ENCODE results near the gene IDUA. TPM values are rescaled to one million over a fixed set of nuclear protein-coding genes. Genes with fewer than 3 reads are reported as not detected.

IDUA gene
- total RNA-seq, 1 experiment from 2014 or later: 10.1 TPM

DNA sequence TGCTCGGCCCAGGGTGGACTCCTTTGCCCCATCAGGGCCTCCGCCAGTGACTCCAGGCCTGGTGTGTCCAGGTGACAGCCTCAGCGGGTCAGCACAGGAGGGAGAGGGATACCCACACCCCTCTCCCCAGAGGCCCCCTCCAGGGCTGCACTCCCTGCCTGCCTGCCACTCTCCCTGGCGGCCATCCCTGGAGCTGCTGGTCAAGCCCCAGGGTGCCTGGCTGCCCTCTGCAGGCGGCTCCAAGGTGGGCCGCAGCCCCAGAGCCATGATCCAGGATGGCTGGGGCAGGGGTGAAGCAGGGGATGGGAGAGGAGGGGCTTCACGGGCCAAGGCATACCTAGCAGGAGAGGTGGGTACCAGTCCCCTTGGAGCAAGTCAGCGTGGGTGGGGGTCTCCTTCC is 28.3 kb downstream of the IDUA start:
- intact Hi-C loops (cut with micrococcal nuclease): no loop called here
- no peaks in the 10 kb centered on the region for H3K9me3 ChIP-seq (ENCODE audit: low read length)

DNA sequence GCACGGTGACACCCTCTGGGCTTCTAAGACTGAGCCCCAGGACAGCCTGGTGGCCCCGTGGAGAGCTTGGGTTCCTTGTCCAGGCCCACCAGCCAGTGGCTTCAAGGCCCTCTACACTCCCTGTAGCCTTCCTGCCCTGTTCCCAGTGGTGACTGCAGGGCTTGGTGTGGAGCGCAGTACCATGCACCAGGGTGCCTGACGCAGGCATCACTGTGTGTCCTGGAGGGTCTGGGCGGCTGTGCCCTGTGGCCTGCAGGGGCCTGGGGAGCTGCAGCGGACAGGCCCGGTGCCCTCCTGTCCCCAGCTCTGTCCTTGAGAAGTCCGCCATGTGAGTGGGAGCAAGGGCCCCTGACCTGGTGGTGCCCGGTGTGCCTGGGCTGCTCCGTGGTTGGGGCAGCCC is 28.9 kb downstream of the IDUA start:
- TF ChIP-seq, protein P1, sequence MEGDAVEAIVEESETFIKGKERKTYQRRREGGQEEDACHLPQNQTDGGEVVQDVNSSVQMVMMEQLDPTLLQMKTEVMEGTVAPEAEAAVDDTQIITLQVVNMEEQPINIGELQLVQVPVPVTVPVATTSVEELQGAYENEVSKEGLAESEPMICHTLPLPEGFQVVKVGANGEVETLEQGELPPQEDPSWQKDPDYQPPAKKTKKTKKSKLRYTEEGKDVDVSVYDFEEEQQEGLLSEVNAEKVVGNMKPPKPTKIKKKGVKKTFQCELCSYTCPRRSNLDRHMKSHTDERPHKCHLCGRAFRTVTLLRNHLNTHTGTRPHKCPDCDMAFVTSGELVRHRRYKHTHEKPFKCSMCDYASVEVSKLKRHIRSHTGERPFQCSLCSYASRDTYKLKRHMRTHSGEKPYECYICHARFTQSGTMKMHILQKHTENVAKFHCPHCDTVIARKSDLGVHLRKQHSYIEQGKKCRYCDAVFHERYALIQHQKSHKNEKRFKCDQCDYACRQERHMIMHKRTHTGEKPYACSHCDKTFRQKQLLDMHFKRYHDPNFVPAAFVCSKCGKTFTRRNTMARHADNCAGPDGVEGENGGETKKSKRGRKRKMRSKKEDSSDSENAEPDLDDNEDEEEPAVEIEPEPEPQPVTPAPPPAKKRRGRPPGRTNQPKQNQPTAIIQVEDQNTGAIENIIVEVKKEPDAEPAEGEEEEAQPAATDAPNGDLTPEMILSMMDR (conservative IDR thresholded peaks at IDR 0.05; ENCODE audit: low read depth, low read length): no peak
- TF ChIP-seq EZH2phosphoT487 (IDR thresholded peaks at IDR 0.05; ENCODE audit: borderline replicate concordance, low read length) (no peak), EZH2 (IDR thresholded peaks at IDR 0.05; ENCODE audit: low read length, unreplicated experiment) (no peak)
- POLR2A ChIA-PET (ENCODE audit: unreplicated experiment): no interaction called here

More for the DNA sequence above, 28.3 kb downstream of the IDUA start:
- CTCF ChIA-PET: no interaction called here
- H3K27me3 ChIP-seq (ENCODE audit: low read length): no peaks in the 10 kb centered on the region
- H2AFZ ChIP-seq (ENCODE audit: low read length): no peak overlapping the region
- no peaks in the 10 kb centered on the region for H3F3A ChIP-seq (ENCODE audit: low read length, unreplicated experiment)
- H3K79me2 ChIP-seq (ENCODE audit: low read length): no peaks in the 10 kb centered on the region
- H3K4me3 ChIP-seq (ENCODE audit: low read length): no peak overlapping the region
- TF ChIP-seq, protein P1 (conservative IDR thresholded peaks at IDR 0.05; ENCODE audit: low read depth, low read length): no peak
- TF ChIP-seq EZH2phosphoT487 (IDR thresholded peaks at IDR 0.05; ENCODE audit: borderline replicate concordance, low read length) (no peak), EZH2 (IDR thresholded peaks at IDR 0.05; ENCODE audit: low read length, unreplicated experiment) (no peak)
- ATAC-seq (no peak), DNase-seq (no peak)
- H3K27ac ChIP-seq (ENCODE audit: low read length): no peak overlapping the region
- no peaks in the 10 kb centered on the region; the same call in 1 of the 2 replicates for H4K20me1 ChIP-seq (ENCODE audit: low read length)
- no peaks in the 10 kb centered on the region for H3K9me2 ChIP-seq (replicated peaks; ENCODE audit: low read length)
- H3K9ac ChIP-seq (ENCODE audit: low read length): no peak overlapping the region
- H3K4me1 ChIP-seq (ENCODE audit: insufficient read depth, low read length): peaks cover 11% of the 10 kb centered on the region
- no peak overlapping the region for H3K4me2 ChIP-seq (ENCODE audit: low read length)
- no peaks in the 10 kb centered on the region for H3K36me3 ChIP-seq (ENCODE audit: low read depth, low read length)
- no TSS peak for BruUV-seq (replicated peaks)
- POLR2A ChIA-PET (ENCODE audit: unreplicated experiment): no interaction called here

DNA sequence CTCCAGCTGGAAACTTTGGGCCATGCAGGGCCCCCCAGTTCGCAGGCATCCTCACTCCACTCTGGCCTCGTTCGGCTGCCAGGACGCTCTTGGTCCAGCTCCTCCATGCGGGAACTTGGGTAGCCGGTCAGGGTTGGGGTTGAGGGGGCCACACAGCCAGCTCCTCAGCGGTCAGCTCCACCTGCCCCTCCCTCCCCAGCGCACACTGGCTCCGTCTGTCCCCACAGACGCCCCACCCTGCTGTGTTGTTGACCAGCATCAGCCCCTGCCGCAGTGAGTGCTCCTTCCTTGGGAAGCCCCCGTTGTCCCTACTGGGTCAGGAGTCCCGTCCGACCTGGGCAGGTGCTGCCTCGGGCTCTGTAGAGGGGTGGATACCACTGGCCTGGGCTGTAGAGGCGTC is 30.4 kb downstream of the IDUA start:
- DNase-seq: no peak
- H2AFZ ChIP-seq (ENCODE audit: low read length): no peak overlapping the region
- H3K4me2 ChIP-seq (ENCODE audit: low read length): no peak overlapping the region
- intact Hi-C loops (cut with micrococcal nuclease): no loop called here
- no peaks in the 10 kb centered on the region for H3K36me3 ChIP-seq (ENCODE audit: low read depth, low read length)
- no peak for ATAC-seq
- H3K9me2 ChIP-seq (replicated peaks; ENCODE audit: low read length): no peaks in the 10 kb centered on the region
- no peaks in the 10 kb centered on the region for H3K27me3 ChIP-seq (ENCODE audit: low read length)
- no peak overlapping the region for H3K27ac ChIP-seq (ENCODE audit: low read length)
- no peaks in the 10 kb centered on the region for H3K79me2 ChIP-seq (ENCODE audit: low read length)
- H3K4me1 ChIP-seq (ENCODE audit: insufficient read depth, low read length): peaks cover 6% of the 10 kb centered on the region; the same call in 1 of the 2 replicates
- ChIA-PET CTCF (no interaction called here), POLR2A (ENCODE audit: unreplicated experiment) (no interaction called here)
- H3K4me3 ChIP-seq (ENCODE audit: low read length): no peak overlapping the region
- TF ChIP-seq EZH2 (IDR thresholded peaks at IDR 0.05; ENCODE audit: low read length, unreplicated experiment) (no peak), EZH2phosphoT487 (IDR thresholded peaks at IDR 0.05; ENCODE audit: borderline replicate concordance, low read length) (no peak)
- TF ChIP-seq, protein P1 (conservative IDR thresholded peaks at IDR 0.05; ENCODE audit: low read depth, low read length): no peak
- H3F3A ChIP-seq (ENCODE audit: low read length, unreplicated experiment): no peaks in the 10 kb centered on the region
- BruUV-seq (replicated peaks): no TSS peak
- no peaks in the 10 kb centered on the region for H3K9me3 ChIP-seq (ENCODE audit: low read length)
- H4K20me1 ChIP-seq (ENCODE audit: low read length): no peaks in the 10 kb centered on the region; the same call in 1 of the 2 replicates
- no peak overlapping the region for H3K9ac ChIP-seq (ENCODE audit: low read length)

More for the DNA sequence above, 28.9 kb downstream of the IDUA start:
- CTCF ChIA-PET: no interaction called here
- DNase-seq (no peak), ATAC-seq (no peak)
- Histone ChIP-seq H3K27me3 (ENCODE audit: low read length) (no peaks in the 10 kb centered on the region), H3F3A (ENCODE audit: low read length, unreplicated experiment) (no peaks in the 10 kb centered on the region), H3K4me1 (ENCODE audit: insufficient read depth, low read length) (peaks cover 6% of the 10 kb centered on the region; the same call in 1 of the 2 replicates), H3K4me3 (ENCODE audit: low read length) (no peak overlapping the region), H3K36me3 (ENCODE audit: low read depth, low read length) (no peaks in the 10 kb centered on the region), H3K27ac (ENCODE audit: low read length) (no peak overlapping the region), H3K9ac (ENCODE audit: low read length) (no peak overlapping the region), H3K9me3 (ENCODE audit: low read length) (no peaks in the 10 kb centered on the region), H3K9me2 (replicated peaks; ENCODE audit: low read length) (no peaks in the 10 kb centered on the region), H3K79me2 (ENCODE audit: low read length) (no peaks in the 10 kb centered on the region), H2AFZ (ENCODE audit: low read length) (no peak overlapping the region), H3K4me2 (ENCODE audit: low read length) (no peak overlapping the region), H4K20me1 (ENCODE audit: low read length) (no peaks in the 10 kb centered on the region; the same call in 1 of the 2 replicates)
- intact Hi-C loops (cut with micrococcal nuclease): no loop called here
- BruUV-seq (replicated peaks): no TSS peak
